K562 (cell line): ENCODE data around the gene DYRK1B. TPM values are rescaled to one million over a fixed set of nuclear protein-coding genes. Genes with fewer than 3 reads are reported as not detected.

Experiments used
- HMGN3 ChIP-seq: IDR thresholded peaks from 2 replicates; pipeline ENCODE4 v1.6.1; 2011; ENCODE audit warnings: borderline replicate concordance, low read depth, mild to moderate bottlenecking, mixed read lengths, low read length; ENCODE audit not compliant: insufficient read length; ENCODE audit errors: extremely low read depth
- JUND ChIP-seq, 2 experiments: IDR thresholded peaks; 2 replicates in 1 of 2; 3 replicates in 1 of 2; pipeline ENCODE4 v1.6.1; 2011; ENCODE audit warnings: borderline replicate concordance in 2 of 2, low read depth in 2 of 2, low read length in 2 of 2, improper control_type of control experiment in 1 of 2, missing biosample characterization in 1 of 2, missing genetic modification characterization in 1 of 2, missing genetic modification reagents in 1 of 2
- MED1 ChIP-seq: sonication (generic); formaldehyde crosslinking; IDR thresholded peaks from 2 replicates; pipeline ENCODE4 v1.8.1; 2023; ENCODE audit warnings: missing genetic modification reagents, borderline replicate concordance
- MYC ChIP-seq, 2 experiments: fragments of 250-450 bp in 1 of 2; sonication (Bioruptor Pico) in 1 of 2; IDR thresholded peaks; 2 replicates each; pipeline versions ENCODE4 v1.5.1 to v1.6.1; 2012 to 2021; ENCODE audit warnings: low read depth in 2 of 2, borderline replicate concordance in 1 of 2, improper control_type of control experiment in 1 of 2, low read length in 1 of 2, mild to moderate bottlenecking in 1 of 2, moderate library complexity in 1 of 2
- PHF20 ChIP-seq: fragments of 450-650 bp; IDR thresholded peaks from 2 replicates; pipeline ENCODE4 v1.6.1; 2018; ENCODE audit not compliant: partially characterized antibody
- PHF8 ChIP-seq: fragments of 200-600 bp; sonication (generic); IDR thresholded peaks from 2 replicates; pipeline ENCODE4 v1.6.1; 2012; ENCODE audit warnings: mixed run types, mild to moderate bottlenecking, inconsistent platforms, low read length, moderate library complexity, borderline replicate concordance
- SAFB ChIP-seq: fragments of 200-400 bp; formaldehyde crosslinking; IDR thresholded peaks from 2 replicates; pipeline ENCODE4 v1.6.1; 2017; ENCODE audit warnings: low read depth, low read length, borderline replicate concordance
- SAP30 ChIP-seq: fragments of 200-600 bp; sonication (generic); IDR thresholded peaks from 2 replicates; pipeline ENCODE4 v1.6.1; 2012; ENCODE audit warnings: borderline replicate concordance, low read depth, mild to moderate bottlenecking, moderate library complexity, low read length, control low read depth, inconsistent platforms; ENCODE audit not compliant: insufficient read depth, poor library complexity, severe bottlenecking
- SIN3A ChIP-seq, 2 experiments: fragments of 150-350 bp in 1 of 2; IDR thresholded peaks; 2 replicates each; pipeline ENCODE4 v1.6.1; 2011 to 2016; ENCODE audit warnings: borderline replicate concordance in 2 of 2, low read depth in 2 of 2, low read length in 2 of 2, mild to moderate bottlenecking in 2 of 2, moderate library complexity in 2 of 2; ENCODE audit not compliant: control insufficient read depth in 1 of 2
- YY1 ChIP-seq, 3 experiments: IDR thresholded peaks; 2 replicates each; pipeline ENCODE4 v1.6.1; 2011; ENCODE audit warnings: low read length in 2 of 3, mild to moderate bottlenecking in 2 of 3, moderate library complexity in 2 of 3, borderline replicate concordance in 1 of 3, control low read depth in 1 of 3, low read depth in 1 of 3; ENCODE audit not compliant: insufficient read depth in 3 of 3, insufficient replicate concordance in 2 of 3, control insufficient read depth in 1 of 3, insufficient read length in 1 of 3; ENCODE audit errors: extremely low read depth in 1 of 3
- ZNF184 ChIP-seq: sonication (generic); formaldehyde crosslinking; IDR thresholded peaks from 2 replicates; pipeline ENCODE4 v1.5.0; 2020; ENCODE audit warnings: missing genetic modification reagents
- polyA plus RNA-seq, 8 experiments: library from polyadenylated mRNA; depleted of rRNA in 4 of 8; stranded (reverse) in 5 of 8; unstranded in 3 of 8; fragments of >200 nt; fragmentation: Nextera tagmentation in 2 of 8; fragmentation: Illumina TruSeq in 1 of 8; extraction: Ambion mirVana in 2 of 8; extraction: Trizol in 1 of 8; gene quantifications; 2 replicates each; pipeline versions ENCODE4 v1.2.1 to v1.2.3, GENCODE V29; 2011 to 2014; ENCODE audit warnings: inconsistent platforms in 1 of 8, missing spikeins in 1 of 8
- total RNA-seq, 7 experiments: library from RNA; depleted of rRNA in 6 of 7; stranded (reverse); fragments of >200 nt in 6 of 7; fragmentation: Illumina TruSeq in 2 of 7; extraction: Trizol in 2 of 7; gene quantifications; 2 replicates each; pipeline versions ENCODE4 v1.2.1 to v1.2.3, GENCODE V29; 2011 to 2021; ENCODE audit warnings: low replicate concordance in 1 of 7
- TF ChIP-seq, protein P1 (sequence below): sonication (generic); formaldehyde crosslinking; IDR thresholded peaks from 2 replicates; pipeline ENCODE4 v1.8.0; 2022; ENCODE audit warnings: mild to moderate bottlenecking, missing genetic modification reagents
- TF ChIP-seq, protein P2 (sequence below): fragments of 250-450 bp; sonication (Bioruptor Pico); IDR thresholded peaks from 2 replicates; pipeline ENCODE4 v1.9.0; 2021; ENCODE audit warnings: mild to moderate bottlenecking

Gene DYRK1B
- total and polyA plus RNA-seq, 9 of the 15 experiments (the other 6 are each of a cell fraction or from before 2014, with no cell fraction given) = 0.91 to 5.2 (median 1.5) TPM; not detected in 2

DNA sequence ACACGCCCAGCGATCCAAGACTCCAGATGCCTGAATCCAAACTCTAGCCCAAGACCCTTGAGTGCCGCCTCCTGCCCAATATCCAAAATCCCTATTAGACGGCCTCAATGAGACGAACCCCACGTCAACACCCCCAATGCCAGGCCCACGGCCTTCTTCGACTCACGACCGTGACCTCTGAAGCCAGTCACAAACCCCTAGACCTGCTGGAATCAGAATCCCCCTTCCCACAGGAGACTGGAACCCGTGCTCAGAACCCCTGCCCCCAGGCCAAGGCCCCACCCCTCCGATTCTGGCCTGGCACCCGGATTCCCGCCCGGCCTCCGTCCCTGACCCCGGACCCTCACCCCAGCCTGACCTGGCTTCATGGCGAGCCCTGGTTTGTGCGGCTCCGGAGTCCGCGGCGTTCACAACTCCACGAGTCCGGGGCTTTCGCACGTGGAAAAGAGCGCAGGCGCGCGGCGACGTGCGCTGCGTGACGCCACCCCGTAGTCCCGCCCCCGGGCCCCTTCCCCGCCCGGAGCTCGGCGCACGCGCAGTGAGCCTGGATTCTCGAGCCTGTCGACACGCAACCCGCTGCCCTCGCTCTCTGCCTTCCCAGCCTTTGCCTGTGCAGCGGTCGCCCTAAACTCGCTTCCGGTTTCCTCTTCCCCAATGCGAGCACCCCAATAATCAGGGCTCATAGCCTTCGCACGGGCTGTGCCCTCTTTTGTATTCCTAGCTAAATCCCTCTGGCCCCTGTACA, 12.1 kb upstream of the DYRK1B start, which contains the start of gene FBL (continued):
- TF ChIP-seq SAFB (peak; percentile 73), PHF8 (peak; percentile 88; the same call in 1 of the 2 replicates), YY1 (IDR thresholded peaks at IDR 0.05; ENCODE audit: borderline replicate concordance in 1 of 3, control insufficient read depth in 1 of 3, extremely low read depth in 1 of 3, insufficient read depth in 3 of 3, insufficient read length in 1 of 3, insufficient replicate concordance in 2 of 3, low read depth in 1 of 3, low read length in 2 of 3) (peak in 2 of 3 experiments; percentile 9 to 26), MYC (IDR thresholded peaks at IDR 0.05; ENCODE audit: low read depth, low read length) (peak; percentile 95), MYC (CRISPR knock-in tag; IDR thresholded peaks at IDR 0.05; ENCODE audit: borderline replicate concordance, low read depth) (no peak), HMGN3 (peak; percentile 12), SAP30 (peak; percentile 47), SIN3A (IDR thresholded peaks at IDR 0.05; ENCODE audit: borderline replicate concordance in 2 of 2, control insufficient read depth in 1 of 2, low read depth in 2 of 2, low read length in 2 of 2) (peak; percentile 68 to 93; a peak in 2 of 4 replicates), MED1 (CRISPR knock-in tag) (no peak), PHF20 (peak; percentile 8), ZNF184 (no peak), JUND (IDR thresholded peaks at IDR 0.05; ENCODE audit: borderline replicate concordance, low read depth, low read length) (peak; percentile 14; the same call in 1 of the 2 replicates), JUND (tag; IDR thresholded peaks at IDR 0.05; ENCODE audit: borderline replicate concordance, low read depth, low read length) (no peak; the same call in 2 of the 3 replicates)
- TF ChIP-seq, protein P1, sequence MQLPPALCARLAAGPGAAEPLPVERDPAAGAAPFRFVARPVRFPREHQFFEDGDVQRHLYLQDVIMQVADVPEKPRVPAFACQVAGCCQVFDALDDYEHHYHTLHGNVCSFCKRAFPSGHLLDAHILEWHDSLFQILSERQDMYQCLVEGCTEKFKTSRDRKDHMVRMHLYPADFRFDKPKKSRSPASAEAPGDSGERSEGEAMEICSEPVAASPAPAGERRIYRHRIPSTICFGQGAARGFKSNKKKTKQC = 0 out of 2 replicates have a peak, but pooled peaks have one; percentile 40
- TF ChIP-seq, protein P2, sequence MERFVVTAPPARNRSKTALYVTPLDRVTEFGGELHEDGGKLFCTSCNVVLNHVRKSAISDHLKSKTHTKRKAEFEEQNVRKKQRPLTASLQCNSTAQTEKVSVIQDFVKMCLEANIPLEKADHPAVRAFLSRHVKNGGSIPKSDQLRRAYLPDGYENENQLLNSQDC (CRISPR knock-in tag) = no peak
